HEK293T (cell line): ENCODE measurements around the gene LAG3.

Experiments used
- BHLHE40 ChIP-seq: fragments of 450-650 bp; IDR thresholded peaks from 2 replicates; pipeline ENCODE4 v1.6.1; 2016; ENCODE audit warnings: mild to moderate bottlenecking, moderate library complexity, borderline replicate concordance
- LEF1 ChIP-seq: fragments of 450-650 bp; IDR thresholded peaks from 2 replicates; pipeline ENCODE4 v1.6.1; 2017; ENCODE audit warnings: mild to moderate bottlenecking, borderline replicate concordance
- SP1 ChIP-seq: fragments of 450-650 bp; IDR thresholded peaks from 2 replicates; pipeline ENCODE4 v1.6.1; 2017
- TARDBP ChIP-seq: fragments of 450-650 bp; IDR thresholded peaks from 2 replicates; pipeline ENCODE4 v1.6.1; 2016

DNA sequence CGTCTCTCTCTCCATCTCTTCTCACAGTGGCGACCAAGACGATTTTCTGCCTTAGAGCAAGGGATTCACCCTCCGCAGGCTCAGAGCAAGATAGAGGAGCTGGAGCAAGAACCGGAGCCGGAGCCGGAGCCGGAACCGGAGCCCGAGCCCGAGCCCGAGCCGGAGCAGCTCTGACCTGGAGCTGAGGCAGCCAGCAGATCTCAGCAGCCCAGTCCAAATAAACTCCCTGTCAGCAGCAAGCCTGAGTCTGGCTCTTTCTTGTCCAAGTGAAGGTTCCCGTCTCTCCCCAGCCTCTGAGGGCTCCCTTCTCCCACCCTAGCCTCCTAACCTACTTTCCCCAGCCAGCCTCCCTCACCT lies 5.9 kb downstream of the LAG3 start:
- TF ChIP-seq LEF1 (no peak), BHLHE40 (no peak), SP1 (no peak), TARDBP (no peak)
